ENCODE results near the gene DEDD. TPM values are rescaled to one million over a fixed set of nuclear protein-coding genes. Genes with fewer than 3 reads are reported as not detected.

The DEDD gene
- total and polyA plus RNA-seq, 10 of the 15 experiments (the other 5 are each of a cell fraction or from before 2014, with no cell fraction given), result 13.6 to 33.9 (median 30.3) TPM

- no peak for DNase-seq (ENCODE audit: low read depth, low spot score)
- Histone ChIP-seq H2AFZ (ENCODE audit: control insufficient read depth, low read depth, low read length) (no peak overlapping the region), H3K4me3 (no peak overlapping the region), H3K9me3 (replicated peaks; ENCODE audit: control insufficient read depth, insufficient read depth, low read length) (no peaks in the 10 kb centered on the region), H3K4me1 (ENCODE audit: control insufficient read depth, insufficient read depth, low read length) (no peaks in the 10 kb centered on the region; the same call in 1 of the 2 replicates), H3K27ac (ENCODE audit: control insufficient read depth, insufficient read depth) (no peak overlapping the region), H3K79me2 (ENCODE audit: control insufficient read depth, insufficient read depth, low read length) (no peaks in the 10 kb centered on the region), H4K20me1 (ENCODE audit: control insufficient read depth, insufficient read depth) (no peaks in the 10 kb centered on the region), H3K4me2 (ENCODE audit: control insufficient read depth, insufficient read depth) (no peak overlapping the region), H3K27me3 (replicated peaks in 1 of 2; ENCODE audit: control insufficient read depth in 2 of 2, insufficient read depth in 2 of 2, low read length in 1 of 2) (no peaks in the 10 kb centered on the region), H3K36me3 (ENCODE audit: control insufficient read depth in 2 of 2, insufficient read depth in 2 of 2, low read length in 1 of 2) (no peaks in the 10 kb centered on the region), H3K9ac (ENCODE audit: control insufficient read depth, insufficient read depth, low read length) (no peak overlapping the region)
- FAIRE-seq, result no peak
- in situ Hi-C loops (cut with MboI) (no loop called here), intact Hi-C loops (cut with micrococcal nuclease; ENCODE audit: unreplicated experiment) (no loop called here)
- no TSS peak for BruUV-seq (replicated peaks)
- RAD21 ChIA-PET (ENCODE audit: unreplicated experiment), result interaction anchor here (1.4 kb wide), 1 partner anchor 13 kb away, joined by 3 read pairs; no protein-coding TSS in a partner anchor
- no peak for ATAC-seq
- CTCF ChIA-PET, result interaction anchor here (1.0 to 1.3 kb wide), 2 partner anchors 9 to 10 kb away, joined by 3 to 5 read pairs; no protein-coding TSS in a partner anchor
- SMC1A ChIA-PET (ENCODE audit: uncharacterized antibody, unreplicated experiment), result interaction anchor here (1.1 to 2.7 kb wide), 3 partner anchors 9 to 175 kb away, joined by 3 to 8 read pairs (median 3); no protein-coding TSS in a partner anchor
- 7% methylated on average over 1 of the region's 1 CpG for WGBS (ENCODE audit: insufficient coverage, insufficient replicate concordance, low lambda C conversion rate, missing lambda C conversion rate)
- POLR2A ChIA-PET, result no interaction called here
- TF ChIP-seq SMAD1 (IDR thresholded peaks at IDR 0.05; ENCODE audit: low read depth, partially characterized antibody), result no peak
- no peak for TF ChIP-seq CEBPZ (IDR thresholded peaks at IDR 0.05; ENCODE audit: low read depth, low read length)
- no peak for TF ChIP-seq MYB (IDR thresholded peaks at IDR 0.05; ENCODE audit: borderline replicate concordance, low read depth, low read length)
- TF ChIP-seq BRCA1 (IDR thresholded peaks at IDR 0.05; ENCODE audit: low read depth, low read length), result no peak
- TF ChIP-seq SKIL (IDR thresholded peaks at IDR 0.05; ENCODE audit: low read depth, poor library complexity, severe bottlenecking), result no peak
- TF ChIP-seq SUZ12 (IDR thresholded peaks at IDR 0.05; ENCODE audit: unreplicated experiment), result no peak
- no peak for TF ChIP-seq NR2F1 (conservative IDR thresholded peaks at IDR 0.05)
- TF ChIP-seq NR2C2 (IDR thresholded peaks at IDR 0.05; ENCODE audit: borderline replicate concordance, control insufficient read depth, insufficient read length, low read depth), result no peak
- TF ChIP-seq RB1 (IDR thresholded peaks at IDR 0.05; ENCODE audit: borderline replicate concordance), result no peak
- no peak for TF ChIP-seq CEBPB (IDR thresholded peaks at IDR 0.05; ENCODE audit: borderline replicate concordance in 1 of 2, low read depth in 2 of 2, low read length in 2 of 2)
- TF ChIP-seq CUX1 (IDR thresholded peaks at IDR 0.05; ENCODE audit: insufficient replicate concordance, low read depth, low read length), result no peak
- no peak for TF ChIP-seq SMAD5 (IDR thresholded peaks at IDR 0.05; ENCODE audit: low read depth)
Measured at GRCh38 chr1:161084597-161084988, 47.9 kb downstream of the DEDD start.

All from GM12878 (cell line).